Stimulated activated CD4-positive, alpha-beta T cell treated with anti-CD3 and anti-CD28 coated beads, TNF-alpha, amount 100 ng/mL, for 4 hours (primary cell): ENCODE results near the gene PLXNA1.

Experiments used
- DNase-seq, 3 experiments: peaks; one replicate each; pipeline ENCODE4 v3.0.0-alpha.2; 2020; ENCODE audit warnings: low read depth in 3 of 3

The PLXNA1 gene

GRCh38 chr3:126982471-126983175 is at the start of gene PLXNA1:
TSS of gene PLXNA1 (plus strand) at chr3:126983115. CDS start at chr3:126988594, 5,479 bp downstream.
- DNase-seq, result peak; percentile 80 to 81 (median 81)

- DNase-seq, result no peak
These were observed 48.8 kb upstream of the PLXNA1 start for GRCh38 chr3:126934031-126934531.

GRCh38 chr3:126934991-126935390 is 47.9 kb upstream of the PLXNA1 start:
- DNase-seq, result no peak

- DNase-seq, result no peak
These were observed 47.0 kb upstream of the PLXNA1 start for GRCh38 chr3:126935756-126936509.

GRCh38 chr3:126936853-126937425 is 46.0 kb upstream of the PLXNA1 start:
- no peak for DNase-seq

GRCh38 chr3:126937533-126937932 is 45.4 kb upstream of the PLXNA1 start:
- no peak for DNase-seq

GRCh38 chr3:126937973-126938372 is 44.9 kb upstream of the PLXNA1 start:
- DNase-seq, result no peak

- no peak for DNase-seq
These were observed 44.2 kb upstream of the PLXNA1 start for GRCh38 chr3:126938520-126939337.

- DNase-seq, result no peak
These were observed 43.6 kb upstream of the PLXNA1 start for GRCh38 chr3:126939338-126939718.

GRCh38 chr3:126939733-126940132 is 43.2 kb upstream of the PLXNA1 start:
- DNase-seq, result no peak

- DNase-seq, result no peak
These were observed 41.1 kb upstream of the PLXNA1 start for GRCh38 chr3:126941721-126942270.

- DNase-seq, result no peak
These were observed 38.6 kb upstream of the PLXNA1 start for GRCh38 chr3:126944089-126944965.

GRCh38 chr3:126945171-126945721 is 37.7 kb upstream of the PLXNA1 start:
- no peak for DNase-seq

- no peak for DNase-seq
These were observed 37.0 kb upstream of the PLXNA1 start for GRCh38 chr3:126945891-126946290.

GRCh38 chr3:126946405-126946804 is 36.5 kb upstream of the PLXNA1 start:
- no peak for DNase-seq

- no peak for DNase-seq
These were observed 35.5 kb upstream of the PLXNA1 start for GRCh38 chr3:126947429-126947828.

- no peak for DNase-seq
These were observed 33.9 kb upstream of the PLXNA1 start for GRCh38 chr3:126948980-126949535.

- DNase-seq, result no peak
These were observed 31.4 kb upstream of the PLXNA1 start for GRCh38 chr3:126951561-126951960.

GRCh38 chr3:126952261-126952982 is 30.5 kb upstream of the PLXNA1 start:
- no peak for DNase-seq
